NCI-H128 (cell line): ENCODE measurements around the gene SULF2.
"Not testable (repeated sequence)": the region's sequence is repeated elsewhere in the genome, so short reads cannot be mapped to it uniquely, and the experiment has no call there.

Source experiments
- DNase-seq: peaks from one replicate; lab custom pipeline; 2025; ENCODE audit not compliant: unreplicated experiment; lab: John Stamatoyannopoulos, UW

SULF2 gene

DNA sequence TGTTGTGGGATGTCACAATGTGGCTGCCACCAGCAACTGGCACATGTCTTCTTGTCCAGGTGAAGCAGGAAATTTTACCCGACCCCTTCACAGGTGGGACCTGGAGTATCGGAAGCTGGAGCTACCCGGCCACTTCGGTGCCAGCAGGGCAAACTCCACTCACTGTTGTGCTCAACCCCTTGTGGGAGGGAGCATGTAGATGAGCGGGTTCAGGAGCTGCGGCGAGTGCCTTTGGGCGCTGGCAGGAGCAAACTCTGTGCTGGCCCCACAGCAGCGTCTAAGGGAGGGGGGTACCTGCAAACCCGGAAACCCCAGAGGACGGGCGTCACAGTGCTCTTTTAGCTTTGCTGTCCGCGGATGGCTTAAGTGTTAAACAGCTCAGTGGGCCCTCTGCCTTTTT lies 20.7 kb upstream of the SULF2 start:
- DNase-seq = no peak

DNA sequence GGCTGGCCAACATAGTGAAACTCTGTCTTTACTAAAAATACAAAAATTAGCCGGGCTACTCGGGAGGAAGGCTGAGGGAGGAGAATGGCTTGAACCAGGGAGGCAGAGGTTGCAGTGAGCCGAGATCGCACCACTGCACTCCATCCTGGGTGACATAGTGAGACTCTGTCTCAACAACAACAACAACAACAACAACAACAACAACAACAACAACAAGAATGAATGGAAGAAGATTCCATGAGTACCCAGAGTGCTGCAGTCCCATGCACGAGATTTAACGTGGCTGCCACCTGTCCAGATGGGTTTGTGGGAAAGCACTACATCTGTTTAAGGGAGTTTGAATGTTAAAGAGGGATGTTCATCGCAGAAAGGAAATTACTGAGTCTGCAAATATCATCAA lies 19.7 kb upstream of the SULF2 start:
- not testable (repeated sequence) for DNase-seq

DNA sequence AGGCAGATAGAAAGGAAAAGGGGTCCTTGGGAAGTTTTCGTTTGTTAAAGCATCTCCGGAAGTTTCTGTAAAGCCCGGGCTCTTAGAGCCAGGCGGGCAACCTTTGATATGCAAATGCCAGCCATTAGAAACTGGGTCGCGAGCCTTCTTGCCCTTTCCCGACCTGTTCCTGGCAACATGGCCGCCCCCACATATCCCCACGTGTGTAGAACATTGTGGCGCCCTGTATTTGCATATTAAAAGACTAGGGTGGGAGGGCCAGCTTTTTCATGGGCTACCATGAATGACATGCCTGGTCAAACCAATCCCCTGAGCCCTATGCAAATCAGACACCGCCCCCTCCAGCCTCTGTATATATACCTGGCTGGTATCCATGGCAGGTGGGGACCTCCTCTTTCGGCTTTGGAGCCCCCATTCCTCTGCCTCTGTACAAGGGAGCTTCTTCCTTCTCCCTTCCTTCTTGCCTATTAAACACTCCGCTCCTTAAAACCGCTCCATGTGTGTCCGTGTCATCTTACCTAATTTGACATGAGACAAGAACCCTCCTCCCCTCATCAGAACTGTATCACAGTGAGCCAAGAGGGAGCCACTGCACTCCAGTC lies 19.0 kb upstream of the SULF2 start:
- not testable (repeated sequence) for DNase-seq

DNA sequence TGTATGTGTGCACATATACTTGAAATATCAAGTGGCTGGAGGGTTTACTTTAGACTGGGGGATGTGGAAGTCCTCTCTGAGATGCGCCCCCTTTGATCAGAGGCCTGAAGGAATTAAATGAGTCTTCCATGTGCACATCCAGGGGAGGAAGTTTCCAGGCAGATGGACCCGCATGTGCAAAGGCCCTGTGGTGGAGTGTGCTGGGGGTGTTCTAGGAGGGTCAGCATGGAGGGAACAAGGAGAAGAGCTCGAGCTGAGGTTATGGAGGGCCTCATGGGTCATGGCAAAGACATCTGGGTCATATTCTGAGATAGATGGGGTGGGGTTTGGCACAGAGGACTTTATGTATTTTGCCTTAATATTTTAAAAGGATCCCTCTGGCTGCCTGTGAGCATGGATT lies 17.7 kb upstream of the SULF2 start:
- no peak for DNase-seq

DNA sequence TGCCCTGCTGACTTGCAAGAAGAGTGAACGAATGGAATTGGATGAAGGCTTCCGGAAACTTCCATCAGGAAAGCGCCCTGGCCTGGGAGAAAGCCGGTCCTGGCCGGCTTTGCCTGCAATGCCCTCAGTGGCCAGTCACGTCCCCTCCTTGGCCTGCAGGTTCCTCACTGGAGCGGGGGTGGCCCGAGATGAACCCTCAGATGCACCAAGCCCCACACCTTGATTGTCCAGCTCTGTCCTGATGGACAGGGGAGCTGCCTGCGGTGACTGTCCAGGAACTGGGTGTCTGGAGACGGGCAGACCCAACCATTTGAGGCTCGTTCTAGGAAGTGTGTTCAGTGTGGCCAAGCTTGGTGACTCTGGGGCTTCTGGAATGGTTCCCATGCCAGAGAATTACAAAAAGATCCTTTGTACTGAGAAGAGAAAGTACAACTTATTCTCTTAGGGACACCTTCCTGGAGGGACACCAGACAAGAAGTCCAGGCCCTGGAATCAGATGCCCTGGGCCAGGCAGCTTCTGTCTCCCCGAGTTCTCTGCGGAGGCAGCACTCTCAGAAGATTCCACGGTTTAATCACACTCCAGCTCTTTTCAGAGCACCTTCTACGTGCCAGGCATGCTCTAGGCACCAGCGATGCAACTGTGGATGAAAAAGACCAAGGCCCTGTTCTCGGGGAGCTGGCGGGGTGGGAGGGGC lies 17.1 kb upstream of the SULF2 start:
- DNase-seq = no peak

DNA sequence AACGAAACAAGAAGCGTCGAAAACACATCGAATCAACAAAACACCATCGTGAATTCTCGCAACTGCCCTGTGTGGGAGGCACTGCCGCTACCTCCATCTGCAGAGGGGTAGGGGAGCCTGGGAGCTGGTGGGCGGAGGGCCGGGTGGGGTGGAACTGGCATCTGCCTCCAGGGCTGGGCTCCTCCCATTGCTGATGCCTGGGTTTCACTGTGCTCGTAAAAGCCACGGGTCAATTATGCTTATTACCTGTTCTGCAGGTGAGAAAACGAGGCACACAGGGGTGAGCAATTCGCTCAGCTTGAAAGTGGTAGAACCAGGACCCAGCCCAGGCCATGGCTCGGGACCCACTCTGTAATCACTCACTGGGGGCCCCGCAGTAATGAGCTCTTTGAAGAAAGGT lies 16.5 kb upstream of the SULF2 start:
- no peak for DNase-seq

DNA sequence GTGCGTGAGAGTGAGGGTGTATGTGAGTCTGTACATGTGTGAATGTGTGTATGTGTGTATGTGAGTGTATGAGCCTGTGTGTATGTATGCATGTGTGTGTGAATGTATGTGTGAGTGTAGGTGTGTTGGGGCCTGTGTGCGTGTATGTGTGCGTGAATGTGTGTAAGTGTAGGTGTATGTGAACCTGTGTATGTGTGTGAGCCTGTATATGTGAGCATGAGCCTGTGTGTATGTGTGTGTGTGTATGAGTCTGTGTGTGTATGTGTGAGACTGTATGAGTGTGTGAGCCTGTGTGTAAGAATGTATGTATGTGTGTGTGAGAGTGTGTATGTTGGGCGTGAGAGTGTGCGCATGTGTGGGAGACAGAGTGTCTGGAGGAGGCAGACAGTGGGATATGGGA lies 15.8 kb upstream of the SULF2 start:
- DNase-seq = no peak

DNA sequence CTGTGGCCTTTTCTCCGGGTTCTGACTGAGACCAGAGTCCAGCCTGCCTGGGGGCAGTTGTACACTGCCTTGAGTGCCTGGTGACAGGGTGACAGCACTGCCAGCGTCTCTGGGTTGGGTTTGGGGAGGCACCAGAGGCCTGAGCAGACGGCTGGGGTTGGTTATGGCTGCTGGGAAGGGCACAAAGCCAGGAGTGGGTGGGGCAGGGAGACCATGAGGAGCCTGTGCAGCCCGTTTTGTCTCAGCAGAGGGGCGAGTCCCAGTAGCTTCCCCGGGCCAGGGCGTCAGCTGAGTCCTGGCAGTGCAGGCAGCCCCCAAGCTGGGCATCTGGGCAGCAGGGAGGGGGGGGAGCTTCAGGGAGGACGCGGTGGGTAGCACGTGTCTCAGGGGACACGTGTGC lies 15.3 kb upstream of the SULF2 start:
- no peak for DNase-seq

DNA sequence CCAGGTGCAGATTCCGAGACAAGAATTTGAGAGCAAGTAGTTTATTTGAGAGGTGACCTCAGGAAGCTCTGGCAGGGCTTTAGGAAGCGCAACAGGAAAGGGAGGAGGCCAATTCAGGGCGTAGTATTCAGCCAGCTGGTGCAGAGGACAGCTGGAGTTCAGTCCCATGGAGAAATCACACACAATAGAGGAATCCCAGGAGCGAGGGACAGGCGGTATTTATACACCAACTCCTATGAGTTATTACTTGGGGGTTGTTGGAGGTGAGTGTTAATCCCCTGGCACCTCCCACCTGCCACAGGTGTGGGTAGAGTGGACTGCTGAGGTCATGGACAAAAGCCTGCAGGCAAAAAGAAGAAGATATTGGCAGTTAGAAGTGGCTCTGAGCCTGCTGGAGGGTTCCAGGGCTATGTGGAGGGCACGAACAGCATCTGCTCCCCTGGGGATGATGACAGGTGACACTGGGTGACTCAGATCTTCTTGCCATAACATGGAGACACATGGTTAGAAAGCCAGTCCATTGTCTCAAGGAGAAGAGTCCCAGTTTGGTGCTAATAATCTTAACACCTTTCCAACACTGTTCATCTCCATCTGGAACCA lies 13.9 kb upstream of the SULF2 start:
- DNase-seq = no peak

DNA sequence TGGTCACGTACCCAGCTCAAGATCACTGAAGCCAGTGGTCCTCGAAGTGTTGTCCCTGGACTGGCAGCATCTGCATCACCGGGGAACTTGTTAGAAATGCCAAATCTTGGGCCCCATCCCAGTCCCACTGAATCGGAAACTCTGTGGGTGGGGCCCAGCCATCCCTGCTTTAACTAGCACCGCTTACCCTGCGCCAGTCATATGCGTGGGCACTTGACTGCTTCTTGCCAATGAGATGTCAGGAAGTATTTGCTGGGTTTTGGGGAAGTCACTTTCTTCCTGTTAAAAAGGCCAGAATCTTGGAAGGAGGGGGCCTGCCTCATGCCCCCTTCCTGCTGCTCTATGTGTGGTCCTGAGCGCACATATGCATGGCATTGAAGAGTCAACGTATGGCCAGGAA lies 11.7 kb upstream of the SULF2 start:
- no peak for DNase-seq

DNA sequence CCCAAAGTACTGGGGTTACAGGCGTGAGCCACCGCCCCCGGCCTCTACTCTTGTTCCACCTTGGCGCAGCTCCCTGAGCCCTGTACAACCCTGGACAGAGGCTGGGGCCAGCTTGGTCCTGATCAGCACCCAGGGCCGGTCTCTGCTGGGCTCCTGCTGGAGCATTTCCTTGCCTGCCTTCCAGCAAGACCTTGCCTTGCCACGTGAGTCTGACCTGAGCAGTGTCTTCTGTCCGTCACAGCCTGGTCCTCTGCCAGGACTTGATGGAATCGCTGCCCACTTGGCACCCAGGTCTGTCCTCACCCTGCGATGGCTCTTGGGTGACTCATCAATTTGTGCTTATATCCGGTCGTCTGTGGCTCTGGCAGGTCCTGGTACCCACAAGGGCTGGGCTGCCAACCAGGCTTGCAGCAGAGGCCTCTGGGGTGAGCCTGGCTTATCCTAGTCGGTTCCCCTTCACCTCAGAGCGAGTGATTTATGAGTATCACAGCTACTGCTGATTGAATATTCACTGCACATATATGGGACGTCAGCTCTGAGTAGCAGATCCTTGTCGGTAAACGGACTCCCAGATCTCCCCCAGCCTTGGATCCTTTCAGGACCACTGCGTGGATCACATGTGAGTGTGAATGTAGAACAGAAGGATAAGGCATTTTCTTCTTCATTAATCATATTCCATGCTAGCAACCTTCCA lies 10.1 kb upstream of the SULF2 start:
- DNase-seq = no peak

DNA sequence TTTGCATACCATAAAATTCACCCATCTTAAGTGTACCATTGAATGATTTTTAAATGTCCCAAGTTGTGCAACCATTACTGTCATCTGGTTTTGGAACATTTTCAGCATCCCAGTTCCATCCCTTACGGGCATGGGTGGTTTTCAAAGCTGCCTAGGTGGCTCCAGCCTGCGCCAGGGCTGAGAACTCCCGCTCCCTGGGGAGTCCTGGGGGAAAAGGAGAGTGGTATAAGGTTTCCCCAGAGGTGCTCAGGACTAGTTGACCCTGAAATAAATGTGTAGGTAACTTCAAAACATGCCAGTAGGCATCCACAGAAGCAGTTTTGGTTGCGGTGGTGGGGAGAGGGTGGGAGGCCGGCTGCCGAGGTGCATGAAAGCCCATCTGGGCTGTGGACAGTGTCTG lies 9.0 kb upstream of the SULF2 start:
- not testable (repeated sequence) for DNase-seq

DNA sequence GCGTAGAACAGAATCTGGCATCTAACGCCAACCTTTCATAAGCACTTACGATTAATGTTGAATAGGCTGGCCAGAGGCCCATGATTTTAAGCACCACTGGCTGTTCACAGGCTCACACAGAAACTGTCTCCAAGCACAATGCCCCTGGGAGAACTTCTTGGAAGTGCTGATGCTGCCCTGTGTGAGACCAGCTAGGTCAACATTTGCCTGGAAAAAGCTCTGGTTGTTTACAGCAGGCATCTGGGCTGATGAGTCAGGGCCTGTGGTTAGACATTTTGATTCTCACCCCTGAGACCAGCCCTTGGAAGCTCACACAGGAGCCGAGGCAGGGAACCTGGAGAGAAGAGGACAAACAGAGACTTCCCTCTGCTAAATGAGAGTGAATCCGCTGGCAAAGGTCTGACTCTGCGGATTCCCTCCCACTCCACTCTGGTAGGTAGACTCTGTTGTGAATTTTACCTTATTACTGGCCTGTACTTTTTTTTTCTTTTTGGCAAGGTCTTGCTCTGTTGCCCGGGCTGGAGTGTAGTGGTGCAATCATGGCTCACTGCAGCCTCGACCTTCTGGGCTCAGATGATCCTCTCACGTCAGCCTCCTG lies 6.8 kb upstream of the SULF2 start:
- DNase-seq = no peak

DNA sequence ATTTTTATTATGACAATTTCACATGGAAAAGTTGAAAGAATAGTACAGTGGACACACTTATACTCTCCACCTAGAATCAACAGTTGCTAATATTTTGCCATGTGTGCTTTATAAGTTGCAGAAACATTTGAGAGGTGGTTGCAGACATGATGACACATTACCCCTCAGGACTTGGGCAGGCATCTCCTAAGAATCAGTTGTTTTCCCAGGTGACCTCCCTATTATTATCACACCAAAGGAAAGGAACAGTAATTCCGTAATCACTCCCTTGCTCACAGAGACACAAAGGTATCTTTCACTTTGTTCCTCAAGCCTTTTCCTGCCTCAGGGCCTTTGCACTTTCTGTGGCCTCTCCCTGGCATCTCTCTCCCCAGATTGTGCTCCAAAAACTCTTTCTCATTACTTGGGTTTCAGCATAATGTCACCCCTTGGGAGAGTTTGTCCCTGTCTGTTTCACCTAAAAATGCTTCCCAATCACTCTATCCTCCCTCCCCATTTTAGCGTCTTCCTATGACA lies 5.9 kb upstream of the SULF2 start:
- no peak for DNase-seq

DNA sequence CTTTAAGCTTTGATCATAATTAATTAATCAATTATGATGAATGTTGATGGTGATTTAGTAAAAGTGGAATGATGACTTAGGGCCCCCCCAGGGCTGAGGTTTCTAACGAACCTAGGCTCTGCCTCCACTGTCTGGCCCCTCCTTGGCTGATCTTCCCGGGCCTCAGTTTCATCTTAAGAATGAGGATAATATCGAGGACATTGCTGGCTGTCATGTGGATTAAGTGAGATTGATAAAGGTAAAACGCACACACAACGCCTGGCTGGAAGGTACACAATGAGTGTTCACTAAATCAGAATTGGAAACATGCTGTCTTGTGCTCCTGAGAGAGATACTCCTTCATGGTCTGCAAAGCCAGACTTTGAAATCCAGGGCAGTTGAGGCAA lies 5.3 kb upstream of the SULF2 start:
- no peak for DNase-seq

DNA sequence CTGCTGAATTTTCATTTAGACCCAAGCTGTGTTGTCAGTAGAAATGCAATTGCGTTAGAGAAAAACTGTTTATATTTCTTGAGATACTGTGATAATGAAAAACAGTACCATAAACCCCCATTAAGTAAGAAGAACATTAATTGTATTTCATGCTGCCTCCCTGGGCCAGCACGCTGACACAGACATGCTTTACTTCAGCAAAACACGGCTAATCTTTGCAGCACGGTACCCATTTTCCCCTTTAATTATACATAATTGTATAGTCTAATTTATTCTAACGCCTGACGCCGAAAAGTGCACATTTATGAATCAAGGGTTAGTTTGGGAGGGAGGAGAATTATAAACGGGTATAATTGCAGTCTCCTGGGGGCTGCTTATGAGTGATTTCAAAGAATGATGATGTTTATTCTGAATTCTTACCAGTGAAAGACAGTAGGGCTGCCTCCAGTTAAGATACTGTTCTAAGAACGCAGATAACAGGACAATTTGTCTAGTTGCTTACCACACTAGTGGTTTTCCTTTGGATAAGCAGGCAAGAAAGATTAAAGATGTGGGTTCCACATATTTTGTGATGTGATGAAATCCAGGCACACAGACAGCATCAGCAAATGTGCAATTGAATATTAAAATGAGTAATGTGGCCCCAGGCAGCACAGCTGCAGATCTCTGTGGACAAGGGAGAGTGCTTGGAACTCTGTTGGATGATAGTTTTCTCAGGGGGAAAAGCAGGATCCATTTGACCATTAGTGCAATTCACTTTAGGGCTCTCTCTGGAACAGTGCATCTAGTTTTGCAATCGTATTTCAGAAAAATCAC lies 4.7 kb upstream of the SULF2 start:
- DNase-seq = no peak

DNA sequence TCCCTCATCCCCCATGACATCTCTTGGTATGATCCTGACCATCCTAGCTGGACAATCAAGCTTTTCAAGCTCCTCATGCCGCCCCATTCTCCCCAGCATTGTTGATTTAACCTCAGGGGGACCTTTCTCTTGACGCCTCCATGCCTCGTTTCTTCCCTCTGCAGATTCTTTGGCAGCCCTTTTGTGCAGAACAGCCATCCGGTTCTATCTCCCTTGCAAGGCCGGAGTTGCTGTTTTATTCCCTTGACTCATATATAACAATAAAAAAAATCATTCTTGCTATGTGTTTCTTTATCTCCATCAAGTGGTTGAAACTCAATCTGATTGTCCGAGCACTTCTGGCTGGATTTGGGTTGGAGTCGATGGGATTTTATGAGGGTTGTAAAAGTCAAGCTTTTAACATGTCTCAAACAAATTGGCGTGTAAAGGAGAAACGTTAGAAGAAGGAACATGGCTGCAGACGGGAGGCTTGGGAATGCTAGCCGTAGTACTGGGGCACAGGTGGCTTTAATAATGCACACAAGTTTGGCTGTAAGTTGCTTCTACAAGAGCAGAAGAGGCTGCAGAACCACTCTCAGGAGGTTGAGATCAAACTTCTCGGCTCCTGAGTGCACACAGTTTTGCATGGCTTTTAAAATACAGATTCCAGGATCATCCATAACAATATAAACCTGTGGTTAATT lies 3.9 kb upstream of the SULF2 start:
- DNase-seq = no peak

DNA sequence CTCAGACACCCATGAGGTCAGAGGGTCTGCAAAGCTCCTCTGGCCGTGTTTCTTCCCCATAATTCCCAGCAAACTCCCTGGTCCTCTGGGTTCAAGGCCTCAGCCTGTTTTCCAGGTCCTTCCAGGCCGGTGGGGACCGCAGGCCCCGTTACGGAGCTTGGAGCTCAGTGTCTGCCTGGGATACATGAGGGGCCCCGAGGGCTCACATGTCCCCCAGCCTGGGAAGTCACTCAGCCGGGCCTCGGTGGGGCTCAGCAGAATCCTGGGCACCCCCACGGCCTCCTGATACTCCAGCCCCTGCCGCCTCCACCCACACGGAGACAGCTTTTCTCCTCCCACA lies 3.4 kb upstream of the SULF2 start:
- DNase-seq = no peak

DNA sequence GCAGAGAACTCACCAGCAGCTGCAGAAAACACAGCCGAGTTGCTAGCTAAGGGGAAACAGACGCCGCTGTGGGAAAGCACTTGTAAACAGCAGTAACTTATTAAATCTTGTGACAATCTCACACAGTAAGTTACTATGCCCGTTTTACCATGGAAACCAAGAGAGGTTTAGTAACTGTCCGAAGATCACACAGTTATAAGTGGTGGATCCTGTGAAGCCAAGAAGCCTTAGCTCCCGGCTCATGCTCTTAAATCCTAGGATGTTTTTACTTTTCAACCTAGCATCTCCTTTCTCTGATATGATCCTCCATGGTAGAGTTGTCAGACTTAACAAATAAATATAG lies 1.5 kb upstream of the SULF2 start:
- DNase-seq = no peak
